HepG2 (cell line): Measurements from ENCODE around the gene NFATC2. TPM values are rescaled to one million over a fixed set of nuclear protein-coding genes. Genes with fewer than 3 reads are reported as not detected.

Experiments
- AHDC1 ChIP-seq: sonication (generic); formaldehyde crosslinking; IDR thresholded peaks from 2 replicates; pipeline ENCODE4 v1.5.1; 2020; ENCODE audit warnings: mild to moderate bottlenecking, missing genetic modification reagents, borderline replicate concordance
- EP300 ChIP-seq, 3 experiments: sonication (generic) in 1 of 3; formaldehyde crosslinking in 1 of 3; IDR thresholded peaks; 2 replicates each; pipeline versions ENCODE4 v1.5.1 to v1.6.1; 2011 to 2020; ENCODE audit warnings: low read depth in 2 of 3, low read length in 2 of 3, borderline replicate concordance in 1 of 3, improper control_type of control experiment in 1 of 3, mild to moderate bottlenecking in 1 of 3, missing genetic modification reagents in 1 of 3, moderate library complexity in 1 of 3
- MEIS2 ChIP-seq: sonication (generic); formaldehyde crosslinking; IDR thresholded peaks from 2 replicates; pipeline ENCODE4 v1.9.0; 2021; ENCODE audit warnings: mild to moderate bottlenecking, missing genetic modification reagents
- NCOR1 ChIP-seq: fragments of 200-600 bp; sonication (generic); IDR thresholded peaks from 2 replicates; pipeline ENCODE4 v1.7.0; 2017; ENCODE audit warnings: antibody characterized with exemption, low read length, borderline replicate concordance
- PAWR ChIP-seq: sonication (generic); formaldehyde crosslinking; IDR thresholded peaks from 2 replicates; pipeline ENCODE4 v1.4.0; 2020; ENCODE audit warnings: missing genetic modification reagents, mild to moderate bottlenecking, borderline replicate concordance
- SAP130 ChIP-seq: IDR thresholded peaks from 2 replicates; pipeline ENCODE4 v1.6.1; 2016; ENCODE audit warnings: low read depth
- SMC3 ChIP-seq: IDR thresholded peaks from 2 replicates; pipeline ENCODE4 v1.6.1; 2011; ENCODE audit warnings: low read length, improper control_type of control experiment
- ZNF556 ChIP-seq: sonication (generic); formaldehyde crosslinking; IDR thresholded peaks from 2 replicates; pipeline ENCODE4 v1.4.0; 2020; ENCODE audit warnings: mild to moderate bottlenecking, missing genetic modification reagents, borderline replicate concordance
- ZNF574 ChIP-seq: sonication (generic); formaldehyde crosslinking; IDR thresholded peaks from 2 replicates; pipeline ENCODE4 v1.4.0; 2020; ENCODE audit warnings: missing genetic modification reagents
- ZNF777 ChIP-seq: sonication (generic); formaldehyde crosslinking; IDR thresholded peaks from 2 replicates; pipeline ENCODE4 v1.4.0; 2020; ENCODE audit warnings: missing genetic modification reagents
- polyA plus RNA-seq, 8 experiments: library from polyadenylated mRNA; depleted of rRNA in 3 of 8; stranded (reverse) in 7 of 8; unstranded in 1 of 8; fragments of >200 nt; fragmentation: Illumina TruSeq in 4 of 8; extraction: Trizol in 4 of 8; gene quantifications; 2 replicates each; pipeline versions ENCODE4 v1.2.1 to v1.2.3, GENCODE V29; 2011 to 2016; ENCODE audit warnings: low read depth in 4 of 8, missing spikeins in 1 of 8, mixed read lengths in 1 of 8; ENCODE audit not compliant: insufficient read depth in 1 of 8
- total RNA-seq, 5 experiments: library from RNA; depleted of rRNA; stranded (reverse); fragments of >200 nt; fragmentation: Illumina TruSeq; extraction: Trizol; gene quantifications; 2 replicates each; pipeline ENCODE4 v1.2.3, GENCODE V29; 2016; ENCODE audit warnings: low read depth in 1 of 5
- TF ChIP-seq, protein P1 (sequence below): sonication (generic); formaldehyde crosslinking; IDR thresholded peaks from 2 replicates; pipeline ENCODE4 v1.8.0; 2022; ENCODE audit warnings: mild to moderate bottlenecking, missing genetic modification reagents, moderate library complexity

Gene NFATC2
- total and polyA plus RNA-seq, 2 of the 13 experiments (the other 11 are each of a cell fraction or from before 2014, with no cell fraction given), result 1.9 to 3.3 TPM

DNA sequence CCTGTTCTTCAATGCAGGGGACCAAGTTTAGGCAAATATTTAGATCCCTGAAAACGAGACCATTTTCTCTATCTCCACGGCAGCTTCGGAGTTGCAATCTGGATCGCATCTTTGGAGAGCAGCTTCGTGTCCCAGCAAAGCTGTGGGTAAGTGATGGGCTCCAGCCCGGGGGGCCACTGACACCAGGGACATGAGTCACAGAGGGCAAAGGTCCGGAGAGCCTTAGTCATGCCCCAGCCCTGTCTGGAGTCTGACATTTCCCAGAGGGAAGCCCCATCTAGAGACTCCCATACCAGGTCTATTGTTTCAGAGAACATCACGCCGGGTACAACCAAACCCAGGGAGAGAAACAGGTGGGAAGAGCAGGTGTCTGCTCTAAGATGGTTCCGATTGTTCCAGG, 95.9 kb downstream of the NFATC2 start (continued):
- TF ChIP-seq ZNF574 (CRISPR knock-in tag) (no peak; the same call in 1 of the 2 replicates), ZNF556 (no peak), EP300 (IDR thresholded peaks at IDR 0.05; ENCODE audit: low read depth in 2 of 2, low read length in 2 of 2) (peak; percentile 44 to 63; a peak in 2 of 4 replicates), EP300 (CRISPR knock-in tag; IDR thresholded peaks at IDR 0.05; ENCODE audit: borderline replicate concordance) (no peak), SAP130 (peak; percentile 61), AHDC1 (CRISPR knock-in tag) (no peak), SMC3 (peak; percentile 22; the same call in 1 of the 2 replicates), NCOR1 (peak; percentile 23; the same call in 1 of the 2 replicates), ZNF777 (CRISPR knock-in tag) (0 out of 2 replicates have a peak, but pooled peaks have one; percentile 23), PAWR (CRISPR knock-in tag) (no peak), MEIS2 (CRISPR knock-in tag) (peak; percentile 19; the same call in 1 of the 2 replicates)
- TF ChIP-seq, protein P1, sequence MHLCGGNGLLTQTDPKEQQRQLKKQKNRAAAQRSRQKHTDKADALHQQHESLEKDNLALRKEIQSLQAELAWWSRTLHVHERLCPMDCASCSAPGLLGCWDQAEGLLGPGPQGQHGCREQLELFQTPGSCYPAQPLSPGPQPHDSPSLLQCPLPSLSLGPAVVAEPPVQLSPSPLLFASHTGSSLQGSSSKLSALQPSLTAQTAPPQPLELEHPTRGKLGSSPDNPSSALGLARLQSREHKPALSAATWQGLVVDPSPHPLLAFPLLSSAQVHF (CRISPR knock-in tag), result no peak
